UCSD-AML1 (cell line): ENCODE measurements around the gene ZNF415.
A peak's percentile ranks its signal among the peaks of the same experiment; 100 is the strongest.
"Not testable (repeated sequence)": the region's sequence is repeated elsewhere in the genome, so short reads cannot be mapped to it uniquely, and the experiment has no call there.

Experiments used
- DNase-seq: peaks from one replicate; lab custom pipeline; 2025; ENCODE audit not compliant: unreplicated experiment; lab: John Stamatoyannopoulos, UW

ZNF415 gene

GRCh38 chr19:53102756-53103233, 29.9 kb downstream of the ZNF415 start:
- peak; percentile 58 for DNase-seq

- no peak for DNase-seq
Observed at GRCh38 chr19:53102206-53102755, 30.4 kb downstream of the ZNF415 start.

DNA sequence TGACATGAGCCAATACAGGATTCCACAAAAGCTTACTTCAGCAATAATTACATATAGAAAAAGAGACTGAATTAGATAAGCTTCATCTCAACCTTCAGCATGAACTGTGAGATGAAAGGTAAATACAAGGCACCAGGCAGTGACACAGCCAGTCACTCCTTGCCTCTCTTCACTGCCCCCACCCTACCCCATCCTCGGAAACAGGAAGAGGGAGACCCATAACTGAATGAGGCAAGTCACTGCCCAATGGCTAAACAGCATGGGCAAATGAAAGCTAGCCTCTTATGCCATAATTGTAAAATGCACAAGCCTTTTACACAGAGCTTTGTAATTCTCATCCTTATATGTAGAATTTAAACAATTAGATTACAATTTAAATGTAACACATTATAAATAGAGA, 31.2 kb downstream of the ZNF415 start:
- peak; percentile 14 for DNase-seq

- DNase-seq, result not testable (repeated sequence)
Observed at GRCh38 chr19:53098570-53098969, 34.1 kb downstream of the ZNF415 start.

DNA sequence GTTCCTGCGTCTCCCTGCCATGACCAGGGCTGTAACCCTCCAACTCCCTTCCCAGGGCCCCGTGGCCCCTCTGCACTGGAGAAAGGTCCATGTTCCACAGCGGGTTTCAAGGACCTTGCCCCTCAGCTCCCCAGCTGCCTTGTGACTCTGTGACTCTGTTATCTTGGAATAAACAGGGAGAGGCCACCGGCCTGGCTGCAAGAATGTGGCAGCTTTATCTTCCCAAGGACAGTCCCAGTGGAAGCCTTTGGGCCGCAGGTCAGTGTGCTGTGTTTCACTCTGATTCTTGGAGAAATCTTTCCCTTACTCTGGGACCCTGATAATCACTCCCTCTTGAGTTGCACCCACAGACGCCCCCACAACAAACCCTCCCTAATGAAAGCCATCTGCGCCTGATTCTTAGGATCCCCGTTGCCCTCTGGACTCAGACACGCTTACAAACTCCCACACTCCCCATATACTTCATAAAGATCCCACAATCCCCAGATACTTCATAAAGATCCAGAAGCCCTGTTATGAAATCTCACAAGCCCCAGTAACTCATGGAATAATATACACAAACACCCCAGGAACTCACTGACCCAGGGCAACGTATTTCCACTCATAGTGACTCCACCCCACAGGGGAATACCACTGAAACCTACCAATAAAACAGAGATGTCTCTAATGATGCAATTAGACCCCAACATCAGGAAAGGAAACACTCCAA, 35.6 kb downstream of the ZNF415 start:
- not testable (repeated sequence) for DNase-seq

GRCh38 chr19:53096579-53096978, 36.1 kb downstream of the ZNF415 start:
- not testable (repeated sequence) for DNase-seq

DNA sequence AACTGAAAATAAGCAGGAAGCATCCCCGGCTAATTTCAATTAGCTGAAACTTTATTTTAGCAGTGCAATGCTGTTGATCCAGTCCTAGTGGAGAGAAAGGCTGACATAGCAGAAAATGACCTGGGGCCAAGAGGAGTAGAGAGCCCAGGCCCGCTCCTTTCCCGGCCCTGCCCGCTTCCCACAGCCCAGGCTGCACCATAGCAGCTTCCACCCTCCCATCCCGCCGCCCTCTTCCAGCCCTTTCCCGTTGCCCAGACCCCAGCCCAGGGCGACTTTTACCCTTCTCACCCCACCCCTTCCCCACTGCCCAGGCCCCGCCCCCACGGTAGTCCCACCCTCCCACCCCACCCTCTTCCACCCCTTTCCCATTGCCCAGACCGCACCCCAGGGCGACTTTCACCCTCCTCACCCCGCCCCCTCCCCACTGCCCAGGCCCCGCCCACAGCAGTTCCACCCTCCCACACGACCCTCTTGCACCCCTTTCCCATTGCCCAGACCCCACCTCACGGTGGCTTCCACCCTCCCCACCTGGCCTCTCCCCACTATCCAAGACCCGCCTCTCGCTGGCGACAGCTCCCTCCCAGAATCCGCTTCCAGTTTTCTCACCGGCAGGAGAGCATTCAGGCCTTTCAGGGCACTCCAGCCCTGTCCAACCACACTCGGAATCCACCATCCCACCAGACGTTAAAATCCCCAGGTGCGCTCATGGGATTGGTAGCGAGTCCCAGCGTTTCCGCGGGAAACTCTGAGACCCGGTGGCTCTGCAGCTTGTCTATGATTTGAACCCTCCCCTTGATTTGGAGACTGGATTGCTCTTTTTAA, 37.7 kb downstream of the ZNF415 start:
- no peak for DNase-seq

- no peak for DNase-seq
Observed at GRCh38 chr19:53092723-53093122, 40.0 kb downstream of the ZNF415 start.

- no peak for DNase-seq
Observed at GRCh38 chr19:53091413-53092254, 41.1 kb downstream of the ZNF415 start.

DNA sequence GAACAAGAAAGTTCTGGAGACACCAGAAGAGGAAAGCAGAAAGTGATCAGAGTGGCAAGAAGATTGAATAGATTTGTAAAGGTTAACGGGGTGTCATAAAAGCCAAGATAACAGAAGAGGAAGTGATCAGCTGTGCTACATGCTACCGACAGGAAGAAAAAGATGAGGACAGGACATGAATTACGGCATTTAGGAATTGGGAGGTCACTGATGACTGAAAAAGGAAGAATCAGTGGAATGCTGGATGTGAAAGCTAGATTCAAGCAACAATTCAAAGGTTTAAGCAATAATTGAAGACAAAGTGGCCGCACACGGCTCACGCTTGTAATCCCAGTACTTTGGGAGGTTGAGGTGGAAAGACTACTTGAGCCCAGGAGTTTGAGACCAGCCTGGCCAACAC, 44.6 kb downstream of the ZNF415 start:
- no peak for DNase-seq

- peak; percentile 75 for DNase-seq
Observed at GRCh38 chr19:53086949-53087348, 45.8 kb downstream of the ZNF415 start.

DNA sequence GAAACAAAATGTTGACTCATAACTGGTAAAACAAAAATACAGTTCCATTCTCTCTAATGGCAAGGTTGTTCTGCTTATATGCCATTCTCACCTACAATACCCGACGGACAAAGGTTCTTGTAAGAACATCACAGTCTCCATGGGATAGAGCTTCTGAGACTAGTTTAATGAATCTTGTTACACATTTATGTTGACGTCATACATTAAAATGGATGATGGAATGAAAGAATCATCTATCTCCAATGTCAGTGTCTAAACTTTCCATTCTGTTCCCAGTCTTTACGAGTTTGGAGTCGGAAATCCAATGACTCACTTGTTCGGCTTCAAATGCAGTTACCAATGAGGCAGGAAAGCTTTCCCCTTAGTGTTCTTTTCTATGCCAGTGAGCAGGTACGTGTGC, 47.2 kb downstream of the ZNF415 start:
- DNase-seq, result no peak

- DNase-seq, result no peak
Observed at GRCh38 chr19:53082929-53083328, 49.8 kb downstream of the ZNF415 start.

DNA sequence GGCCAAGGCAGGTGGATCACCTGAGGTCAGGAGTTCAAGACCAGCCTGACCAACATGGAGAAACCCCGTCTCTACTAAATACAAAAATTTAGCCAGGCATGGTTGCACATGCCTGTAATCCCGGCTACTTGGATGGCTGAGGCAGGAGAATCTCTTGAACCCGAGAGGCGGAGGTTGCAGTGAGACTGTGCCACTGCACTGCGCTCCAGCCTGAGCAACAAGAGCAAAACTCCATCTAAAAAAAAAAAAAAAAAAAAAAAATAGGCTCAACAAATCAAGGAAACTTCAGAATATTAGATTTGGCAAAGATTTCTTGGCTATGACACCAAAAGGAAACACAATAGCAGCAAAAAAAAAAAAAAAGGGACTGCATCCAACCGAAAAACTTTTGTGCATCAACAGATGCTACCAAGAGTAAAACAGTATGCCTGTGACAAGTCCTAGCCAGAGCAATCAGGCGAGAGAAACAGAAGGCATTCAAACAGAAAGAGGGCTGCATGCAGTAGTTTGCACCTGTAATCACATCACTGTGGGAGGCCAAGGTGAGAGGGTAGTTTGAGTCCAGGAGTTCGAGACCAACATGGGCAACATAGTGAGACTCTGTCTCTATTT, 53.3 kb downstream of the ZNF415 start:
- DNase-seq, result no peak

- no peak for DNase-seq
Observed at GRCh38 chr19:53078668-53079067, 54.0 kb downstream of the ZNF415 start.

DNA sequence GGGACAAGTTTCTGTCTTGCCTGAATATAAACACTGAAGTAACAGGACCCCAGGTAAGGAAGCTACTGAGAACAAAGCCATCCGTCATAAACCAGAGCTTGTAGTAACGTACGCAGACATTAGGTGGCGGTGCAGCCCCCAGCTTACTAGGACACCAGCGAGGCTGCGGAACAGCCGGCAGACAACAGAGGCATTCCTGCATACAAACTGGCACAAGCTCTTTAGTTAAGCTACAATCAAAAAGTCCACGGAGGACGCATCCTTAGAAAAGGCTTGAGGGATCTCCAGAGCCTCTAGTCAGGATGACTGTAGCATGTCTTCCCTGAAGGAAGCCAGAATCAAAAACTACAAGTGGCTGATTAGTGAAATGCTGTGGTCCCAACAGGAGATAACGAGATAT, 55.7 kb downstream of the ZNF415 start:
- peak; percentile 13 for DNase-seq

DNA sequence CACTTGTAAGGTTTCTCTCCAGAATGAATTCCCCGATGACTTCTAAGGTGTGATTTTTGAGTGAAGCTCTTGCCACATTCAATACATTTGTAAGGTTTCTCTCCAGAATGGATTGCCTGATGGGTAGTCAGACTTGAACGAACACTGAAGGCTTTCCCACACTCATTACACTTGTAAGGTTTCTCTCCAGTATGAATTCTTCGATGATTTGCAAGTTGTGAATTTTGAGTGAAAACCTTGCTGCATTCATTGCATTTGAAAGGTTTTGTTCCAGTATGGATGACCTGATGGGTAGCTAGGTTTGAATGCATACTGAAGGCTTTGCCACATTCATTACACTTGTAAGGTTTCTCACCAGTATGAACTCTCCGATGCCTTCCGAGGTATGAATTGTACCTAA, 63.9 kb downstream of the ZNF415 start:
- no peak for DNase-seq

GRCh38 chr19:53068199-53068598, 64.5 kb downstream of the ZNF415 start:
- no peak for DNase-seq

GRCh38 chr19:53057904-53058580, 74.7 kb downstream of the ZNF415 start:
- no peak for DNase-seq
